ENCODE results near the gene HSD17B7. TPM values are rescaled to one million over a fixed set of nuclear protein-coding genes. Genes with fewer than 3 reads are reported as not detected.
"Not testable (repeated sequence)": the region's sequence is repeated elsewhere in the genome, so short reads cannot be mapped to it uniquely, and the experiment has no call there.

HSD17B7 gene
- total RNA-seq, 6 donors from 2014 or later, result 23.0 to 53.6 (median 33.7) TPM

DNA sequence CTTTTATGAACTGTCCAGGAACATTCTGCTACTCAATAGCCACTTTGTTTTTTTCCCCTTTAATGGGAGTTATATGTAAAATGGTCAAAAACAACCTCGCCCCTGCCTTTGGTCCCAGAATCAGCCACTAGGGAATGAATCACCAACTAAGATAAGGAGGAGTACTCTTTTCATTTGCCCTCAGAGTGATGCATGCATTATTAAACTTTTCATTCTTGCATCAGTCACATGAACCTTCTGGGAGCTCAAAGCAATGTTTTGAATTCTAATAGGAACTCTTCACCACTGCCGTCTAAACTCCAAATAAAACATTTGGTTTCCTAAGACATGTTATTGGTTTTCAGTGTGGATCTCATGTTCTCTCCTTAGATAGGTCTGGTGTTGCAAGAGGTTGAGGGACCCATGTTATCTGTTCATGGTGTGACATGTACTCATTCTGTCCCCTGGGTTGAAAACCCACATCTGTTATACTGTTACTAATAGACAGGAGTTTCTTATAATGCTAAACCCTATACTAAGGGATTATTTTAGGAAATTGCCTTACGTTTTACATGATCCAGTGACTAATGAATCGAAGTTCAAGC, 17.8 kb upstream of the HSD17B7 start:
- H3K9me3 ChIP-seq, result no peaks in the 10 kb centered on the region
- H3K4me3 ChIP-seq, result no peak overlapping the region
- DNase-seq (no peak), ATAC-seq (ENCODE audit: low FRiP score in 2 of 2) (peak in 1 of 2 donors; percentile 82)
- H3K36me3 ChIP-seq, result peaks cover 0 to 7% (median 0%) of the 10 kb centered on the region in 4 donors
- 92 to 94% methylated on average over 4 of the region's 4 CpGs for WGBS, 2 donors
- no peaks in the 10 kb centered on the region for H3K27me3 ChIP-seq
- TF ChIP-seq, protein P1, sequence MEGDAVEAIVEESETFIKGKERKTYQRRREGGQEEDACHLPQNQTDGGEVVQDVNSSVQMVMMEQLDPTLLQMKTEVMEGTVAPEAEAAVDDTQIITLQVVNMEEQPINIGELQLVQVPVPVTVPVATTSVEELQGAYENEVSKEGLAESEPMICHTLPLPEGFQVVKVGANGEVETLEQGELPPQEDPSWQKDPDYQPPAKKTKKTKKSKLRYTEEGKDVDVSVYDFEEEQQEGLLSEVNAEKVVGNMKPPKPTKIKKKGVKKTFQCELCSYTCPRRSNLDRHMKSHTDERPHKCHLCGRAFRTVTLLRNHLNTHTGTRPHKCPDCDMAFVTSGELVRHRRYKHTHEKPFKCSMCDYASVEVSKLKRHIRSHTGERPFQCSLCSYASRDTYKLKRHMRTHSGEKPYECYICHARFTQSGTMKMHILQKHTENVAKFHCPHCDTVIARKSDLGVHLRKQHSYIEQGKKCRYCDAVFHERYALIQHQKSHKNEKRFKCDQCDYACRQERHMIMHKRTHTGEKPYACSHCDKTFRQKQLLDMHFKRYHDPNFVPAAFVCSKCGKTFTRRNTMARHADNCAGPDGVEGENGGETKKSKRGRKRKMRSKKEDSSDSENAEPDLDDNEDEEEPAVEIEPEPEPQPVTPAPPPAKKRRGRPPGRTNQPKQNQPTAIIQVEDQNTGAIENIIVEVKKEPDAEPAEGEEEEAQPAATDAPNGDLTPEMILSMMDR (IDR thresholded peaks at IDR 0.05), result no peak
- TF ChIP-seq POLR2AphosphoS5 (IDR thresholded peaks at IDR 0.05) (no peak), EP300 (IDR thresholded peaks at IDR 0.05) (no peak), POLR2A (IDR thresholded peaks at IDR 0.05) (no peak)
- H3K27ac ChIP-seq, result no peak overlapping the region
- no peaks in the 10 kb centered on the region for H3K4me1 ChIP-seq

DNA sequence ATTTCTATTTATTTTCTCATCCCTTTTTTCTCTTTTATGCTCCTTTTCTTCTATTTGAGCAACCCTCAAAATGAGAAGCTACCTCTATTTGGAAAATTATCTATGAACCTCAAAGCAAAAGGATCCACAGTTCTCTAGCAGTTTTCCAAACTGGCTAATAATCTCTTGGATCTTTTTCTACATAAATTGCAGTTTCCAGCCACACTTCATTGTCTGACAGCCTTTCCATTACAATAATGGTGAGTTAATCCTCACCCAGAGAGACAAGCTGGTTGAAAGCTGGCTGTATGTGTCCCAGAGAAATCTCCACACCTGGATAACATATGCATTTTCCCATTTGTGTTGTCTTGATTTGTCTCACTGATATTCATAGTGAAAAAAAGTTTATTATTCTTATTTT, 16.5 kb upstream of the HSD17B7 start:
- no peak for DNase-seq

DNA sequence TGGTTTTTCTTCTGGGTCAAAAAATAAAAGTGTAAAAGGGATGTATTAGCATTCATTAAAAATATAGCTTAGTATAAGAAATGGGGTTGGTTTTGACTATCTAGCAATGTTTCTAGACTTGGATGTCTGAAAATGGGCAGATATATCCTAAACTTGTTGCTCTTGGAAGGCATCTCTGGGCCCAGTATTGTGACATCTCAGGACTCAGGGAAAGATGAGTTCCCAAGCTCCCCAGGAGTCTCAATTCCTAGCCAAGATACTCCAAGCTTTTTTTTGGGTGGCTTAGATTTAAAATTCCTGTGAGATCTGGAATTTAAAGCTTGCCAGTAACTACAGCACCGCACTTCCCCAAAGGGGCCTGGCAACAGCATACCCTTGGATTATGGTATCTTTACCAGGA, 11.5 kb upstream of the HSD17B7 start:
- Histone ChIP-seq H3K4me1 (no peaks in the 10 kb centered on the region), H3K36me3 (peaks cover 0 to 5% (median 0%) of the 10 kb centered on the region in 4 donors), H3K4me3 (no peak overlapping the region), H3K9me3 (no peaks in the 10 kb centered on the region), H3K27ac (no peak overlapping the region), H3K27me3 (no peaks in the 10 kb centered on the region)
- no peak for TF ChIP-seq POLR2A (IDR thresholded peaks at IDR 0.05)
- TF ChIP-seq, protein P1 (IDR thresholded peaks at IDR 0.05), result no peak
- TF ChIP-seq EP300 (IDR thresholded peaks at IDR 0.05), result no peak
- no peak for TF ChIP-seq POLR2AphosphoS5 (IDR thresholded peaks at IDR 0.05)
- 100% methylated on average over 1 of the region's 1 CpG for WGBS, 2 donors
- DNase-seq (no peak), ATAC-seq (ENCODE audit: low FRiP score in 2 of 2) (no peak)

More for the DNA sequence above, 16.5 kb upstream of the HSD17B7 start:
- no peak overlapping the region for H3K27ac ChIP-seq
- no peak overlapping the region for H3K4me3 ChIP-seq
- no peak for ATAC-seq (ENCODE audit: low FRiP score in 2 of 2)
- TF ChIP-seq EP300 (IDR thresholded peaks at IDR 0.05), result no peak
- TF ChIP-seq POLR2AphosphoS5 (IDR thresholded peaks at IDR 0.05), result no peak
- TF ChIP-seq, protein P1 (IDR thresholded peaks at IDR 0.05), result no peak
- TF ChIP-seq POLR2A (IDR thresholded peaks at IDR 0.05), result no peak
- H3K4me1 ChIP-seq, result no peaks in the 10 kb centered on the region
- no peaks in the 10 kb centered on the region for H3K9me3 ChIP-seq
- no peaks in the 10 kb centered on the region for H3K27me3 ChIP-seq
- peaks cover 0 to 7% (median 0%) of the 10 kb centered on the region in 4 donors for H3K36me3 ChIP-seq

DNA sequence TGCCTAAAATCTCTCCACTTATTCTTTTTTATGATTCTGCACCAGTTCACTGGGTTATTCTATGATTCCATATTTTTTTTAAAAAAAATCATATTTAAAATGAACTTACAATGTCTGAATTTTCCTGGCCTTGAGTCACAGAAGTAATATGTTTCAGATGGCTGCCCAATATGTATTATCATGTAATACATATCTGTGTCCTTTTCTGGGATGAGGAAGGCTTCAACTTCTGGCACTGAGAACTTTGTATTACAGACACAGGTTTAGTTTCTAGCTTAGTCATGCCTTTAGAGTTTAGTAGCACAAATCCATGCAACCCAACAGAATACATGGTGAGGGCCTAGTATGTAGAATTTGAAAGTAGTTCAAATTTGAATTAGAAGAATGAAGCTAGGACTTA, 7.8 kb upstream of the HSD17B7 start:
- ATAC-seq (ENCODE audit: low FRiP score in 2 of 2) (no peak), DNase-seq (no peak)
- H3K27ac ChIP-seq, result no peak overlapping the region
- TF ChIP-seq, protein P1 (IDR thresholded peaks at IDR 0.05), result no peak
- TF ChIP-seq EP300 (IDR thresholded peaks at IDR 0.05) (no peak), POLR2A (IDR thresholded peaks at IDR 0.05) (no peak), POLR2AphosphoS5 (IDR thresholded peaks at IDR 0.05) (no peak)
- no peak overlapping the region for H3K4me3 ChIP-seq
- H3K36me3 ChIP-seq, result peaks cover 0 to 5% (median 0%) of the 10 kb centered on the region in 4 donors
- H3K4me1 ChIP-seq, result no peaks in the 10 kb centered on the region
- H3K27me3 ChIP-seq, result no peaks in the 10 kb centered on the region
- no peaks in the 10 kb centered on the region for H3K9me3 ChIP-seq

DNA sequence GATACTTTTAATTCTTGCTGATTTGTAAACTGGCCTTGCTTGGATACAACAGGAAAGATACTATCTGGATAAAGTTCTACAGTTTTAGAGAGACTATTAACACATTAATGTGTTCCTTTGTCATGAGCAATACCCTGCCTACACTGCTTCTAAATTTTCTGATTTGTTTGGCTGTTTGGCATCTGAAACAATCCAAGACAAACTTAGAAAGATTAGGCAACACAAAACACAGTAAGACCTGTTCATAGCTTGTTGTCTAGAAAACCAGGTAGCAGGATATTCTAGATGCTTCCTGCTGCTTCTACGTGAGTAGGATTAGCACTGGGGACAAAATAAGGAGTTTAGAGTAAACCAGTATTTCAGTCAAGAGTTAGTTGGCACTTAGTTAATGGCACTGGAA, 5.6 kb upstream of the HSD17B7 start:
- H3K27me3 ChIP-seq; H3K27ac ChIP-seq; H3K4me3 ChIP-seq; H3K36me3 ChIP-seq; H3K4me1 ChIP-seq; H3K9me3 ChIP-seq; ATAC-seq (ENCODE audit: low FRiP score in 2 of 2); DNase-seq: not testable (repeated sequence)
- 83 to 100% methylated on average over 1 of the region's 1 CpG for WGBS, 2 donors

DNA sequence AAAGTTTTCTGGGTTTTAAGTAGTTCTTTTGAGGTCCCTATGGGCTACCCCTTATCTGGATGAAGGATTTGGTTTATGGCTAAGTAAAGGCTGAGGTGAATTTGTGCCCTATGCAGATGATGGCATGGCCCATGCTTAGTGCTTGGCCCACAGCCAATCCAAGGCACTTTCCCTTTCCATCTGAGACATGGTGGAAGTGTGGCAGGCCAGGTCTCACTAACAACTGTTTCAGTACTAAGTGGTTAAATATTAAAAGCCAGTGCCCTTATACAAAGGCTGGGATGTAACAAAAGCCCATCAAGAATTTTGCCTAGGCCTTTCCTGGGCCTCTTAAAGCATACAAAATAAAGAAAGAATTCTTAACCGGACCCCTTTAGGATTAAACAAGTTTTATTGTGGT, 1.7 kb upstream of the HSD17B7 start:
- not testable (repeated sequence) for ATAC-seq (ENCODE audit: low FRiP score in 2 of 2); DNase-seq
- 92 to 100% methylated on average over 1 of the region's 1 CpG for WGBS, 2 donors

DNA sequence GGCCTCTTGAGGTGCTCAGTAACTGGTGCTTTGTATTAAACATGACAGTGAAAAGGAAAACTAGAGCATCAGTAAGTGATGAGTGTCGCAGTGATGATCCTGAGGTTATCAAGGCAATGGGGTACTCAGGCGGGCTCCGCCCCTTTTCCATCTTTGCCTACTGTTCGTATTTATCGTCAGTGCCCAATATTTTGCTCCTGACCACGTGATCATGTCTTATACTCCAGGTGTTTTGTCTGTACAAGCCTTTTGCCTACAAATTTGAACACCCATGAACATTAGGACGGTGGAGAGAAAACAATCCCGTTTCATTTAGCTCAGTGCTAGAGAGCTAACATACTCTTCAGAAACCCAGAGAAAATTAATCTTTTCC, 469 bp downstream of the HSD17B7 start:
- peak in 1 of 2 donors; percentile 42 for DNase-seq

More for the DNA sequence above, 1.7 kb upstream of the HSD17B7 start:
- not testable (repeated sequence) for H3K4me1 ChIP-seq, H3K36me3 ChIP-seq, H3K27me3 ChIP-seq, H3K27ac ChIP-seq, H3K4me3 ChIP-seq, H3K9me3 ChIP-seq

DNA sequence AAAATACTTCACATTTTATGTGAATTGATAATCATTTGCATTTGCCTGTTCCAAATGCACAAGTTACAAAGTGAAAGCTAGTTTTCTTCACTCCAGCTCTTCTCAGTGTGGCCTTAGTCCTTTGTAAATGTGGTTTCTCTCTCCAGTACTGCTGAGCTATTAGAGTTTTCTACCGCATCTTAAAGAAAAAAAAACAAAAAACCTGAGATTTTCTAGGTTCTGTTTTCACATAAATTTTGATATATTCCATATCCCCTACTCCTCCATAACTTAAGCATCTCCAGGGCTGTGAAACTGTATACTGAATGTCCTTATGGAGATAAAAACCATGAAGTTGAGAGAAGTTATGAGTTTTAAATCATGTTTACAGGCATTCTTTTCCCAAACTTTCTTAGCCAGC, 3.8 kb downstream of the HSD17B7 start:
- 96% methylated on average over 1 of the region's 1 CpG for WGBS, 2 donors
- ATAC-seq (ENCODE audit: low FRiP score in 2 of 2); H3K27me3 ChIP-seq; H3K27ac ChIP-seq; H3K36me3 ChIP-seq; H3K4me3 ChIP-seq; H3K4me1 ChIP-seq; H3K9me3 ChIP-seq; DNase-seq: not testable (repeated sequence)

More for the DNA sequence above, 469 bp downstream of the HSD17B7 start:
- not testable (repeated sequence) for H3K4me1 ChIP-seq, H3K27me3 ChIP-seq, H3K9me3 ChIP-seq, H3K36me3 ChIP-seq
- peak overlapping the region in 3 of 4 donors; percentile 43 to 51 (median 51) for H3K4me3 ChIP-seq
- WGBS, 2 donors, result 0% methylated on average over 6 to 7 of the region's 8 CpGs
- peak in 1 of 2 donors; percentile 59 for ATAC-seq (ENCODE audit: low FRiP score in 2 of 2)
- peak overlapping the region; percentile 57 to 86 (median 78) for H3K27ac ChIP-seq

Measured in upper lobe of left lung (tissue), 6 donors.